Activated CD4-positive, alpha-beta memory T cell treated with anti-CD3 and anti-CD28 coated beads, Interleukin-2, amount 10 ng/mL, durations not matched to agents 7 days and 5 days (primary cell): Measurements from ENCODE around the gene ASTN2. TPM values are rescaled to one million over a fixed set of nuclear protein-coding genes. Genes with fewer than 3 reads are reported as not detected.

ENCODE experiments used
- CTCF ChIA-PET: fragments of 350-600 bp; sonication (Branson Sonifier 250); formaldehyde crosslinking; loops from one replicate; lab custom pipeline; 2021; ENCODE audit warnings: antibody characterized with exemption, inconsistent platforms; lab: Charles Lee
- POLR2A ChIA-PET: fragments of 350-600 bp; sonication (Branson Sonifier 250); formaldehyde crosslinking; loops from one replicate; lab custom pipeline; 2021; ENCODE audit warnings: antibody characterized with exemption; lab: Charles Lee
- DNase-seq: peaks from one replicate; pipeline ENCODE4 v3.0.0-alpha.2; 2020
- H3K27ac Mint-ChIP-seq: one replicate; pipeline ENCODE4 v1.8.0; 2021; ENCODE audit warnings: mild to moderate bottlenecking, mixed read lengths
- H3K27me3 Mint-ChIP-seq: one replicate; pipeline ENCODE4 v1.8.0; 2021; ENCODE audit warnings: mixed read lengths
- H3K36me3 Mint-ChIP-seq: one replicate; pipeline ENCODE4 v1.8.0; 2021; ENCODE audit warnings: low read depth, mixed read lengths
- H3K4me1 Mint-ChIP-seq: one replicate; pipeline ENCODE4 v1.8.0; 2021; ENCODE audit warnings: mixed read lengths
- H3K4me3 Mint-ChIP-seq: one replicate; pipeline ENCODE4 v1.8.0; 2021; ENCODE audit warnings: mild to moderate bottlenecking, mixed read lengths
- H3K9me3 Mint-ChIP-seq: one replicate; pipeline ENCODE4 v1.8.0; 2021; ENCODE audit warnings: mixed read lengths
- total RNA-seq, 2 experiments: library from RNA; stranded (reverse); gene quantifications; one replicate each; pipeline ENCODE4 v1.2.3, GENCODE V29; 2021

The ASTN2 gene
- total RNA-seq, 2 experiments from 2014 or later, result 2.5 to 3.0 TPM

- no peaks in the 10 kb centered on the region for H3K4me1 Mint-ChIP-seq
- H3K27me3 Mint-ChIP-seq, result no peaks in the 10 kb centered on the region
- H3K36me3 Mint-ChIP-seq, result no peaks in the 10 kb centered on the region
- H3K27ac Mint-ChIP-seq, result no peak overlapping the region
- H3K9me3 Mint-ChIP-seq, result no peaks in the 10 kb centered on the region
- CTCF ChIA-PET, result interaction anchor here (0.7 kb wide), 1 partner anchor 21 kb away, joined by 4 read pairs; no protein-coding TSS in a partner anchor
- no peak for DNase-seq
- H3K4me3 Mint-ChIP-seq, result no peak overlapping the region
- POLR2A ChIA-PET, result no interaction called here
These were observed 310.7 kb downstream of the ASTN2 start for GRCh38 chr9:117104206-117104605.

- Mint-ChIP-seq H3K27ac (no peak overlapping the region), H3K4me3 (no peak overlapping the region), H3K36me3 (no peaks in the 10 kb centered on the region), H3K27me3 (no peaks in the 10 kb centered on the region), H3K9me3 (no peaks in the 10 kb centered on the region), H3K4me1 (no peaks in the 10 kb centered on the region)
- no peak for DNase-seq
- ChIA-PET CTCF (interaction anchor here (0.7 kb wide), 1 partner anchor 21 kb away, joined by 4 read pairs; no protein-coding TSS in a partner anchor), POLR2A (no interaction called here)
These were observed 311.3 kb downstream of the ASTN2 start for GRCh38 chr9:117103438-117104110.

- H3K9me3 Mint-ChIP-seq, result no peaks in the 10 kb centered on the region
- CTCF ChIA-PET, result no interaction called here
- DNase-seq, result no peak
- H3K4me1 Mint-ChIP-seq, result no peaks in the 10 kb centered on the region
- H3K27ac Mint-ChIP-seq, result no peak overlapping the region
- POLR2A ChIA-PET, result no interaction called here
- H3K4me3 Mint-ChIP-seq, result no peak overlapping the region
- H3K36me3 Mint-ChIP-seq, result no peaks in the 10 kb centered on the region
- H3K27me3 Mint-ChIP-seq, result no peaks in the 10 kb centered on the region
These were observed 313.8 kb downstream of the ASTN2 start for GRCh38 chr9:117101008-117101407.

GRCh38 chr9:117098331-117098730 lies 316.5 kb downstream of the ASTN2 start:
- H3K4me1 Mint-ChIP-seq, result no peaks in the 10 kb centered on the region
- no peaks in the 10 kb centered on the region for H3K36me3 Mint-ChIP-seq
- DNase-seq, result no peak
- ChIA-PET CTCF (no interaction called here), POLR2A (no interaction called here)
- no peaks in the 10 kb centered on the region for H3K27me3 Mint-ChIP-seq
- H3K4me3 Mint-ChIP-seq, result no peak overlapping the region
- no peak overlapping the region for H3K27ac Mint-ChIP-seq
- H3K9me3 Mint-ChIP-seq, result no peaks in the 10 kb centered on the region

GRCh38 chr9:117097761-117098160 lies 317.1 kb downstream of the ASTN2 start:
- no peak overlapping the region for H3K27ac Mint-ChIP-seq
- no peak overlapping the region for H3K4me3 Mint-ChIP-seq
- H3K27me3 Mint-ChIP-seq, result no peaks in the 10 kb centered on the region
- POLR2A ChIA-PET, result no interaction called here
- DNase-seq, result no peak
- H3K9me3 Mint-ChIP-seq, result no peaks in the 10 kb centered on the region
- H3K4me1 Mint-ChIP-seq, result no peaks in the 10 kb centered on the region
- H3K36me3 Mint-ChIP-seq, result no peaks in the 10 kb centered on the region
- CTCF ChIA-PET, result no interaction called here

GRCh38 chr9:117096138-117096537 lies 318.7 kb downstream of the ASTN2 start:
- no peak for DNase-seq
- H3K36me3 Mint-ChIP-seq, result no peaks in the 10 kb centered on the region
- H3K4me3 Mint-ChIP-seq, result no peak overlapping the region
- CTCF ChIA-PET, result no interaction called here
- no peaks in the 10 kb centered on the region for H3K27me3 Mint-ChIP-seq
- POLR2A ChIA-PET, result no interaction called here
- H3K27ac Mint-ChIP-seq, result no peak overlapping the region
- no peaks in the 10 kb centered on the region for H3K4me1 Mint-ChIP-seq
- no peaks in the 10 kb centered on the region for H3K9me3 Mint-ChIP-seq

- ChIA-PET CTCF (no interaction called here), POLR2A (no interaction called here)
- no peak overlapping the region for H3K27ac Mint-ChIP-seq
- no peaks in the 10 kb centered on the region for H3K4me1 Mint-ChIP-seq
- H3K27me3 Mint-ChIP-seq, result no peaks in the 10 kb centered on the region
- H3K36me3 Mint-ChIP-seq, result no peaks in the 10 kb centered on the region
- no peak overlapping the region for H3K4me3 Mint-ChIP-seq
- no peak for DNase-seq
- H3K9me3 Mint-ChIP-seq, result no peaks in the 10 kb centered on the region
These were observed 319.8 kb downstream of the ASTN2 start for GRCh38 chr9:117095081-117095480.

GRCh38 chr9:117093891-117094844 lies 320.7 kb downstream of the ASTN2 start:
- no peaks in the 10 kb centered on the region for H3K4me1 Mint-ChIP-seq
- no peak overlapping the region for H3K27ac Mint-ChIP-seq
- no peaks in the 10 kb centered on the region for H3K9me3 Mint-ChIP-seq
- CTCF ChIA-PET, result no interaction called here
- no peaks in the 10 kb centered on the region for H3K36me3 Mint-ChIP-seq
- no peak overlapping the region for H3K4me3 Mint-ChIP-seq
- DNase-seq, result no peak
- no peaks in the 10 kb centered on the region for H3K27me3 Mint-ChIP-seq
- POLR2A ChIA-PET, result no interaction called here

- Mint-ChIP-seq H3K36me3 (no peaks in the 10 kb centered on the region), H3K4me1 (no peaks in the 10 kb centered on the region), H3K27me3 (no peaks in the 10 kb centered on the region), H3K27ac (no peak overlapping the region), H3K4me3 (no peak overlapping the region), H3K9me3 (no peaks in the 10 kb centered on the region)
- ChIA-PET POLR2A (no interaction called here), CTCF (no interaction called here)
- DNase-seq, result no peak
These were observed 322.3 kb downstream of the ASTN2 start for GRCh38 chr9:117092582-117092981.

- Mint-ChIP-seq H3K27me3 (no peaks in the 10 kb centered on the region), H3K27ac (no peak overlapping the region), H3K4me1 (no peaks in the 10 kb centered on the region), H3K9me3 (no peaks in the 10 kb centered on the region), H3K4me3 (no peak overlapping the region), H3K36me3 (no peaks in the 10 kb centered on the region)
- ChIA-PET POLR2A (no interaction called here), CTCF (no interaction called here)
- DNase-seq, result no peak
These were observed 323.3 kb downstream of the ASTN2 start for GRCh38 chr9:117091529-117091928.

GRCh38 chr9:117088786-117089185 lies 326.1 kb downstream of the ASTN2 start:
- ChIA-PET POLR2A (no interaction called here), CTCF (no interaction called here)
- H3K4me3 Mint-ChIP-seq, result no peak overlapping the region
- no peaks in the 10 kb centered on the region for H3K36me3 Mint-ChIP-seq
- no peaks in the 10 kb centered on the region for H3K4me1 Mint-ChIP-seq
- H3K27me3 Mint-ChIP-seq, result no peaks in the 10 kb centered on the region
- DNase-seq, result no peak
- H3K27ac Mint-ChIP-seq, result no peak overlapping the region
- no peaks in the 10 kb centered on the region for H3K9me3 Mint-ChIP-seq

- Mint-ChIP-seq H3K4me1 (no peaks in the 10 kb centered on the region), H3K36me3 (no peaks in the 10 kb centered on the region), H3K27ac (no peak overlapping the region), H3K4me3 (no peak overlapping the region), H3K9me3 (no peaks in the 10 kb centered on the region), H3K27me3 (no peaks in the 10 kb centered on the region)
- POLR2A ChIA-PET, result no interaction called here
- CTCF ChIA-PET, result no interaction called here
- no peak for DNase-seq
These were observed 326.7 kb downstream of the ASTN2 start for GRCh38 chr9:117088140-117088539.

GRCh38 chr9:117084221-117084620 lies 330.6 kb downstream of the ASTN2 start:
- Mint-ChIP-seq H3K4me3 (no peak overlapping the region), H3K27me3 (no peaks in the 10 kb centered on the region), H3K4me1 (no peaks in the 10 kb centered on the region), H3K9me3 (peaks cover 4% of the 10 kb centered on the region), H3K36me3 (no peaks in the 10 kb centered on the region), H3K27ac (no peak overlapping the region)
- no peak for DNase-seq
- CTCF ChIA-PET, result no interaction called here
- POLR2A ChIA-PET, result no interaction called here
